Measurements from ENCODE around the gene PTPRN2. TPM values are rescaled to one million over a fixed set of nuclear protein-coding genes. Genes with fewer than 3 reads are reported as not detected.

The PTPRN2 gene
- total RNA-seq, 1 experiment from 2014 or later, result 4.4 TPM

- no peak for DNase-seq (ENCODE audit: low spot score)
Observed at GRCh38 chr7:157526005-157526912, 1061.4 kb downstream of the PTPRN2 start.

GRCh38 chr7:157525491-157525915 lies 1062.1 kb downstream of the PTPRN2 start:
- no peak for DNase-seq (ENCODE audit: low spot score)

GRCh38 chr7:157524731-157525130 lies 1062.9 kb downstream of the PTPRN2 start:
- DNase-seq (ENCODE audit: low spot score), result no peak

- DNase-seq (ENCODE audit: low spot score), result no peak
Observed at GRCh38 chr7:157523766-157524421, 1063.7 kb downstream of the PTPRN2 start.

GRCh38 chr7:157523371-157523765 lies 1064.3 kb downstream of the PTPRN2 start:
- DNase-seq (ENCODE audit: low spot score), result no peak

GRCh38 chr7:157522954-157523353 lies 1064.7 kb downstream of the PTPRN2 start:
- DNase-seq (ENCODE audit: low spot score), result no peak

GRCh38 chr7:157522189-157522588 lies 1065.4 kb downstream of the PTPRN2 start:
- DNase-seq (ENCODE audit: low spot score), result no peak

GRCh38 chr7:157521752-157522151 lies 1065.9 kb downstream of the PTPRN2 start:
- DNase-seq (ENCODE audit: low spot score), result no peak

GRCh38 chr7:157521061-157521731 lies 1066.4 kb downstream of the PTPRN2 start:
- DNase-seq (ENCODE audit: low spot score), result no peak

- no peak for DNase-seq (ENCODE audit: low spot score)
Observed at GRCh38 chr7:157520249-157520648, 1067.4 kb downstream of the PTPRN2 start.

- no peak for DNase-seq (ENCODE audit: low spot score)
Observed at GRCh38 chr7:157519798-157520244, 1067.8 kb downstream of the PTPRN2 start.

GRCh38 chr7:157519246-157519645 lies 1068.4 kb downstream of the PTPRN2 start:
- no peak for DNase-seq (ENCODE audit: low spot score)

- DNase-seq (ENCODE audit: low spot score), result no peak
Observed at GRCh38 chr7:157518514-157519175, 1069.0 kb downstream of the PTPRN2 start.

GRCh38 chr7:157517782-157518513 lies 1069.7 kb downstream of the PTPRN2 start:
- DNase-seq (ENCODE audit: low spot score), result no peak

GRCh38 chr7:157516911-157517781 lies 1070.5 kb downstream of the PTPRN2 start:
- no peak for DNase-seq (ENCODE audit: low spot score)

GRCh38 chr7:157516311-157516710 lies 1071.3 kb downstream of the PTPRN2 start:
- DNase-seq (ENCODE audit: low spot score), result no peak

- DNase-seq (ENCODE audit: low spot score), result no peak
Observed at GRCh38 chr7:157515342-157516041, 1072.1 kb downstream of the PTPRN2 start.

GRCh38 chr7:157514746-157515145 lies 1072.9 kb downstream of the PTPRN2 start:
- DNase-seq (ENCODE audit: low spot score), result no peak

GRCh38 chr7:157514306-157514705 lies 1073.3 kb downstream of the PTPRN2 start:
- DNase-seq (ENCODE audit: low spot score), result no peak
